Measurements from ENCODE around the gene C11orf24. TPM values are rescaled to one million over a fixed set of nuclear protein-coding genes. Genes with fewer than 3 reads are reported as not detected.

C11orf24 gene
- total and polyA plus RNA-seq, 9 of the 15 experiments (the other 6 are each of a cell fraction or from before 2014, with no cell fraction given) = 2.0 to 65.2 (median 32.5) TPM

GRCh38 chr11:68221406-68221805, 50.4 kb downstream of the C11orf24 start:
- H3K4me1 ChIP-seq (replicated peaks in 1 of 2; ENCODE audit: control insufficient read depth in 2 of 2, insufficient read depth in 2 of 2, low read length in 2 of 2) = peaks cover 0 to 7% of the 10 kb centered on the region in 2 experiments; a peak in 2 of 5 replicates
- H3K9me1 ChIP-seq (ENCODE audit: control insufficient read depth, insufficient read depth, low read length) = no peaks in the 10 kb centered on the region
- H4K20me1 ChIP-seq (replicated peaks; ENCODE audit: control insufficient read depth, insufficient read depth, low read length) = no peaks in the 10 kb centered on the region
- H3K79me2 ChIP-seq (ENCODE audit: control insufficient read depth, insufficient read depth, low read length) = no peaks in the 10 kb centered on the region
- ChIA-PET CTCF (ENCODE audit: low intra/inter-chr PET ratio) (no interaction called here), POLR2A (no interaction called here)
- FAIRE-seq = no peak
- H3K27ac ChIP-seq (ENCODE audit: extremely low read depth, low read depth, low read length) = no peak overlapping the region
- no peak for DNase-seq (ENCODE audit: extremely low read depth in 1 of 4, low spot score in 3 of 4)
- H3K4me3 ChIP-seq = no peak overlapping the region
- in situ Hi-C loops (cut with MboI) = no loop called here
- peaks cover 18 to 52% of the 10 kb centered on the region in 2 experiments for H3K27me3 ChIP-seq (ENCODE audit: control insufficient read depth in 2 of 2, insufficient read depth in 2 of 2, low read length in 2 of 2)
- H3K4me2 ChIP-seq (ENCODE audit: insufficient read depth, low read length) = no peak overlapping the region
- no peak overlapping the region; a peak in 1 of 4 replicates for H3K9ac ChIP-seq (ENCODE audit: insufficient read depth in 1 of 2, low read depth in 2 of 2, low read length in 2 of 2)
- H2AFZ ChIP-seq (ENCODE audit: low read depth, low read length) = no peak overlapping the region
- no TSS peak for BruUV-seq (replicated peaks)
- no peak for TF ChIP-seq ZNF511 (CRISPR knock-in tag; IDR thresholded peaks at IDR 0.05)
- TF ChIP-seq BHLHE40 (IDR thresholded peaks at IDR 0.05; ENCODE audit: low read length) = no peak
- TF ChIP-seq KLF6 (CRISPR knock-in tag; IDR thresholded peaks at IDR 0.05; ENCODE audit: borderline replicate concordance) = no peak
- TF ChIP-seq THRB (CRISPR knock-in tag; conservative IDR thresholded peaks at IDR 0.05) = no peak
- no peak for TF ChIP-seq ZNF583 (CRISPR knock-in tag; IDR thresholded peaks at IDR 0.05)
- no peaks in the 10 kb centered on the region for H3K36me3 ChIP-seq (ENCODE audit: control insufficient read depth, insufficient read depth, low read length)
- no peaks in the 10 kb centered on the region for H3K9me3 ChIP-seq (replicated peaks; ENCODE audit: control insufficient read depth, insufficient read depth, low read depth, low read length)
- intact Hi-C loops (cut with micrococcal nuclease) = no loop called here
- no peak for ATAC-seq
- 7% methylated on average over 5 of the region's 5 CpGs for WGBS (ENCODE audit: insufficient coverage, low coverage, missing lambda C conversion rate)
